PC-9 (cell line): ENCODE data around the gene BLZF1.

Experiments
- CTCF ChIP-seq: fragments of 200-600 bp; sonication (generic); conservative IDR thresholded peaks from 2 replicates; pipeline ENCODE4 v1.6.1; 2017; ENCODE audit warnings: mixed run types, antibody characterized with exemption, mild to moderate bottlenecking, moderate library complexity
- EZH2 ChIP-seq: fragments of 200-600 bp; sonication (generic); IDR thresholded peaks from 2 replicates; pipeline ENCODE4 v1.8.0; 2017; ENCODE audit warnings: antibody characterized with exemption, low read depth

GRCh38 chr1:169392406-169392805 is 24.4 kb downstream of the BLZF1 start:
- TF ChIP-seq CTCF (no peak), EZH2 (no peak)
